HL-60 (cell line): ENCODE results near the gene INPP4B.

Experiments used
- DNase-seq, 2 experiments: peaks; one replicate each; pipeline ENCODE4 v3.0.0-alpha.2; 2010 to 2020; ENCODE audit warnings: low read depth in 1 of 2, low spot score in 1 of 2
- H3K27ac ChIP-seq: fragments of 250-450 bp; sonication (Bioruptor Pico); replicated peaks from 2 replicates; pipeline ENCODE4 v1.5.1; 2020; ENCODE audit warnings: mild to moderate bottlenecking, moderate library complexity
- H3K27me3 ChIP-seq: fragments of 250-450 bp; sonication (Bioruptor Pico); 2 replicates; pipeline ENCODE4 v1.5.1; 2021; ENCODE audit warnings: mild to moderate bottlenecking, moderate library complexity; ENCODE audit not compliant: insufficient read depth, poor library complexity, severe bottlenecking
- H3K4me3 ChIP-seq: replicated peaks from 2 replicates; pipeline ENCODE4 v1.5.1; 2011; ENCODE audit warnings: mild to moderate bottlenecking, control low read depth, low read length; ENCODE audit not compliant: insufficient read depth
- GABPA ChIP-seq: IDR thresholded peaks from 2 replicates; pipeline ENCODE4 v1.6.1; 2012; ENCODE audit warnings: low read depth
- POLR2AphosphoS5 ChIP-seq: IDR thresholded peaks from 2 replicates; pipeline ENCODE4 v1.6.1; 2012; ENCODE audit warnings: low read depth
- REST ChIP-seq: IDR thresholded peaks from 2 replicates; pipeline ENCODE4 v1.6.1; 2012; ENCODE audit warnings: low read depth; ENCODE audit not compliant: insufficient replicate concordance
- SPI1 ChIP-seq: IDR thresholded peaks from 2 replicates; pipeline ENCODE4 v1.6.1; 2012; ENCODE audit warnings: low read depth, mild to moderate bottlenecking, borderline replicate concordance
- TF ChIP-seq, protein P1 (sequence below): IDR thresholded peaks from one replicate; pipeline ENCODE4 v1.5.1; 2011; ENCODE audit warnings: low read length, control low read depth, inconsistent platforms; ENCODE audit not compliant: insufficient read depth

INPP4B gene

GRCh38 chr4:142883040-142883832 is 37.1 kb upstream of the INPP4B start:
- no peak for DNase-seq

DNA sequence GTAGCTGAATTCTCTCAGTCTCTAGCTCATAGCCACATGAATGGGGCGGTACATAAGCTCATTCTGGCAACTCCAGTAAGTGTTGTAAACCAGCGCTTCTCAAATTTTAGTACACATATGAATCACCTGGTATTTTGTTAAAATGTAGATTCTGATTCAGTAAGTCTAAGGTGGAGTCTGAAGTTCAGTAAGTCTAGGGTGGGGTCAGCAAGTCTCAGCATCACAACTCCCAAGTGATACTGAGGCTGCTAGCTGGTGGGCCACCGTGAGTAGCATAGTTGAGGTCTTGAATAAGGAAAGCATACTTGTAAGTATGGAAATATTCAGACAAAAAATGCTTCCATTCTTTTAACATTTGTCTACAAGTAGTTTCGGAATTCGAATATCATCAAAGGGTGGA is 36.1 kb upstream of the INPP4B start:
- Histone ChIP-seq H3K27ac (no peak overlapping the region), H3K27me3 (no peaks in the 10 kb centered on the region), H3K4me3 (no peak overlapping the region)
- DNase-seq: no peak
- TF ChIP-seq REST (no peak), GABPA (no peak)

More at GRCh38 chr4:142883040-142883832, 37.1 kb upstream of the INPP4B start:
- no peak overlapping the region for H3K4me3 ChIP-seq
- TF ChIP-seq GABPA: no peak
- no peak for TF ChIP-seq SPI1
- TF ChIP-seq POLR2AphosphoS5: no peak
- TF ChIP-seq REST: no peak
- TF ChIP-seq, protein P1, sequence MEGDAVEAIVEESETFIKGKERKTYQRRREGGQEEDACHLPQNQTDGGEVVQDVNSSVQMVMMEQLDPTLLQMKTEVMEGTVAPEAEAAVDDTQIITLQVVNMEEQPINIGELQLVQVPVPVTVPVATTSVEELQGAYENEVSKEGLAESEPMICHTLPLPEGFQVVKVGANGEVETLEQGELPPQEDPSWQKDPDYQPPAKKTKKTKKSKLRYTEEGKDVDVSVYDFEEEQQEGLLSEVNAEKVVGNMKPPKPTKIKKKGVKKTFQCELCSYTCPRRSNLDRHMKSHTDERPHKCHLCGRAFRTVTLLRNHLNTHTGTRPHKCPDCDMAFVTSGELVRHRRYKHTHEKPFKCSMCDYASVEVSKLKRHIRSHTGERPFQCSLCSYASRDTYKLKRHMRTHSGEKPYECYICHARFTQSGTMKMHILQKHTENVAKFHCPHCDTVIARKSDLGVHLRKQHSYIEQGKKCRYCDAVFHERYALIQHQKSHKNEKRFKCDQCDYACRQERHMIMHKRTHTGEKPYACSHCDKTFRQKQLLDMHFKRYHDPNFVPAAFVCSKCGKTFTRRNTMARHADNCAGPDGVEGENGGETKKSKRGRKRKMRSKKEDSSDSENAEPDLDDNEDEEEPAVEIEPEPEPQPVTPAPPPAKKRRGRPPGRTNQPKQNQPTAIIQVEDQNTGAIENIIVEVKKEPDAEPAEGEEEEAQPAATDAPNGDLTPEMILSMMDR: no peak
- H3K27ac ChIP-seq: no peak overlapping the region
- H3K27me3 ChIP-seq: no peaks in the 10 kb centered on the region

- Histone ChIP-seq H3K4me3 (no peak overlapping the region), H3K27me3 (no peaks in the 10 kb centered on the region), H3K27ac (no peak overlapping the region)
- DNase-seq: no peak
- TF ChIP-seq POLR2AphosphoS5: no peak
- TF ChIP-seq SPI1: no peak
- TF ChIP-seq, protein P1: no peak
- TF ChIP-seq GABPA: no peak
- TF ChIP-seq REST: no peak
These were observed 35.2 kb upstream of the INPP4B start for GRCh38 chr4:142881331-142881730.
